GM03348 (cell line): Measurements from ENCODE around the gene ZNF428.
"Not testable (repeated sequence)": the region's sequence is repeated elsewhere in the genome, so short reads cannot be mapped to it uniquely, and the experiment has no call there.

ENCODE experiments used
- DNase-seq: peaks from one replicate; pipeline ENCODE4 v3.0.0; 2012; ENCODE audit warnings: low spot score

ZNF428 gene

GRCh38 chr19:43592800-43593350 is 26.6 kb downstream of the ZNF428 start:
- no peak for DNase-seq

GRCh38 chr19:43591904-43592772 is 27.3 kb downstream of the ZNF428 start:
- no peak for DNase-seq

- DNase-seq: no peak
Measured at GRCh38 chr19:43589678-43590077, 29.8 kb downstream of the ZNF428 start.

- DNase-seq: no peak
Measured at GRCh38 chr19:43589277-43589676, 30.2 kb downstream of the ZNF428 start.

GRCh38 chr19:43587029-43587428 is 32.4 kb downstream of the ZNF428 start:
- not testable (repeated sequence) for DNase-seq

GRCh38 chr19:43586346-43586745 is 33.1 kb downstream of the ZNF428 start:
- DNase-seq: no peak

- no peak for DNase-seq
Measured at GRCh38 chr19:43584484-43584883, 34.9 kb downstream of the ZNF428 start.

- DNase-seq: no peak
Measured at GRCh38 chr19:43582495-43582894, 36.9 kb downstream of the ZNF428 start.

GRCh38 chr19:43581467-43581866 is 38.0 kb downstream of the ZNF428 start:
- DNase-seq: no peak

- DNase-seq: no peak
Measured at GRCh38 chr19:43578787-43579186, 40.6 kb downstream of the ZNF428 start.

- no peak for DNase-seq
Measured at GRCh38 chr19:43575955-43576878, 43.2 kb downstream of the ZNF428 start.

- peak; percentile 98 for DNase-seq
Measured at GRCh38 chr19:43575156-43575950, 44.1 kb downstream of the ZNF428 start, which contains the start of the genes PINLYP and XRCC1. Gene PINLYP, plus strand, starts transcription at chr19:43575801. Its CDS starts 1,391 bp downstream, at chr19:43577192. Gene XRCC1, minus strand, starts transcription at chr19:43575527. Its CDS starts 69 bp downstream, at chr19:43575458.

GRCh38 chr19:43574424-43575155 is 44.8 kb downstream of the ZNF428 start:
- peak; percentile 16 for DNase-seq

- no peak for DNase-seq
Measured at GRCh38 chr19:43572171-43572588, 47.2 kb downstream of the ZNF428 start.

GRCh38 chr19:43570174-43570791 is 49.1 kb downstream of the ZNF428 start:
- DNase-seq: no peak

- DNase-seq: no peak
Measured at GRCh38 chr19:43569657-43570056, 49.8 kb downstream of the ZNF428 start.

- DNase-seq: no peak
Measured at GRCh38 chr19:43564800-43565199, 54.6 kb downstream of the ZNF428 start.

GRCh38 chr19:43563816-43564457 is 55.5 kb downstream of the ZNF428 start:
- no peak for DNase-seq

GRCh38 chr19:43562698-43563241 is 56.7 kb downstream of the ZNF428 start:
- peak; percentile 82 for DNase-seq
